IMR-90 (cell line): Measurements from ENCODE around the gene TBC1D4. TPM values are rescaled to one million over a fixed set of nuclear protein-coding genes. Genes with fewer than 3 reads are reported as not detected.

Experiments used
- ATAC-seq: fragments of 200-7000 bp; cut with Tn5 transposase; 2 replicates; pipeline ENCODE4 v1.9.1; 2020; ENCODE audit warnings: low read depth, mild to moderate bottlenecking, moderate library complexity
- BruUV-seq: library from RNA; stranded (reverse); fragments of 400-500 nt; replicated peaks from 2 replicates; lab custom pipeline; 2021; lab: Mats Ljungman, UMichigan
- CTCF ChIA-PET: fragments of 300-600 bp; formaldehyde crosslinking; extraction: SDS; loops from one replicate; lab custom pipeline; 2021; ENCODE audit warnings: antibody characterized with exemption; lab: Yijun Ruan, JAX
- POLR2A ChIA-PET: fragments of 300-600 bp; sonication (Branson Sonifier 250); formaldehyde crosslinking; loops from one replicate; lab custom pipeline; 2022; ENCODE audit warnings: antibody characterized with exemption; ENCODE audit not compliant: unreplicated experiment; lab: Charles Lee
- DNase-seq: peaks from one replicate; pipeline ENCODE4 v3.0.0; 2013
- H2AFZ ChIP-seq: replicated peaks from 2 replicates; pipeline ENCODE3; 2013; ENCODE audit warnings: low read length, mild to moderate bottlenecking; ENCODE audit not compliant: poor library complexity
- H2AK5ac ChIP-seq: 2 replicates; pipeline ENCODE4 v1.6.1; 2013; ENCODE audit warnings: low read depth, low read length, inconsistent platforms
- H2AK9ac ChIP-seq: replicated peaks from 2 replicates; pipeline ENCODE3; 2013; ENCODE audit warnings: mild to moderate bottlenecking, low read depth, low read length, moderate library complexity; ENCODE audit not compliant: poor library complexity
- H2BK120ac ChIP-seq: 2 replicates; pipeline ENCODE4 v1.6.1; 2013; ENCODE audit warnings: low read depth, low read length, inconsistent platforms
- H2BK15ac ChIP-seq: 3 replicates; pipeline ENCODE4 v1.6.1; 2013; ENCODE audit warnings: low read depth, low read length, inconsistent platforms
- H2BK20ac ChIP-seq: 2 replicates; pipeline ENCODE4 v1.6.1; 2013; ENCODE audit warnings: low read depth, mild to moderate bottlenecking, inconsistent platforms, low read length, moderate library complexity
- H2BK5ac ChIP-seq: 2 replicates; pipeline ENCODE4 v1.6.1; 2013; ENCODE audit warnings: mild to moderate bottlenecking, low read depth, low read length, inconsistent platforms; ENCODE audit not compliant: poor library complexity, severe bottlenecking
- H3K14ac ChIP-seq: replicated peaks from 2 replicates; pipeline ENCODE4 v1.6.1; 2013; ENCODE audit warnings: low read depth, low read length, inconsistent platforms
- H3K18ac ChIP-seq: 2 replicates; pipeline ENCODE4 v1.6.1; 2013; ENCODE audit warnings: low read depth, low read length, control low read depth
- H3K23ac ChIP-seq: 2 replicates; pipeline ENCODE4 v1.6.1; 2013; ENCODE audit warnings: low read depth, low read length, inconsistent platforms
- H3K27ac ChIP-seq: 2 replicates; pipeline ENCODE4 v1.5.1; 2013; ENCODE audit warnings: mild to moderate bottlenecking, control low read depth, low read length; ENCODE audit not compliant: insufficient read depth
- H3K27me3 ChIP-seq: 2 replicates; pipeline ENCODE4 v1.6.1; 2013; ENCODE audit warnings: low read length; ENCODE audit not compliant: control insufficient read depth, insufficient read depth
- H3K36me3 ChIP-seq: 2 replicates; pipeline ENCODE4 v1.6.1; 2013; ENCODE audit warnings: low read length, mixed read lengths; ENCODE audit not compliant: control insufficient read depth, insufficient read depth
- H3K4ac ChIP-seq: 2 replicates; pipeline ENCODE4 v1.6.1; 2013; ENCODE audit warnings: low read depth, low read length, inconsistent platforms
- H3K4me1 ChIP-seq: 2 replicates; pipeline ENCODE4 v1.6.1; 2013; ENCODE audit warnings: low read length, mixed read lengths; ENCODE audit not compliant: control insufficient read depth, insufficient read depth
- H3K4me2 ChIP-seq: 2 replicates; pipeline ENCODE4 v1.6.1; 2013; ENCODE audit warnings: low read depth, mild to moderate bottlenecking, control low read depth, low read length, moderate library complexity
- H3K4me3 ChIP-seq: 2 replicates; pipeline ENCODE4 v1.5.1; 2013; ENCODE audit warnings: low read depth, mild to moderate bottlenecking, control low read depth, low read length, moderate library complexity; ENCODE audit not compliant: insufficient read depth
- H3K56ac ChIP-seq: 2 replicates; pipeline ENCODE4 v1.6.1; 2013; ENCODE audit warnings: low read length, inconsistent platforms; ENCODE audit not compliant: insufficient read depth; ENCODE audit errors: extremely low read depth
- H3K79me1 ChIP-seq, 2 experiments: 2 replicates each; pipeline ENCODE4 v1.6.1; 2013; ENCODE audit warnings: low read length in 2 of 2, inconsistent platforms in 1 of 2, low read depth in 1 of 2
- H3K9ac ChIP-seq: 2 replicates; pipeline ENCODE4 v1.6.1; 2013; ENCODE audit warnings: low read depth, low read length, control low read depth
- H3K9me1 ChIP-seq: 2 replicates; pipeline ENCODE4 v1.6.1; 2013; ENCODE audit warnings: low read length, inconsistent platforms; ENCODE audit not compliant: insufficient read depth
- H3K9me3 ChIP-seq: 2 replicates; pipeline ENCODE4 v1.6.1; 2013; ENCODE audit warnings: low read length; ENCODE audit not compliant: control insufficient read depth, insufficient read depth
- H4K20me1 ChIP-seq: 2 replicates; pipeline ENCODE4 v1.6.1; 2013; ENCODE audit warnings: low read length, inconsistent platforms; ENCODE audit not compliant: insufficient read depth
- H4K5ac ChIP-seq: 2 replicates; pipeline ENCODE4 v1.6.1; 2013; ENCODE audit warnings: mild to moderate bottlenecking, low read depth, low read length, control low read depth
- H4K8ac ChIP-seq, 2 experiments: 2 replicates each; pipeline ENCODE4 v1.6.1; 2013; ENCODE audit warnings: low read depth in 2 of 2, low read length in 2 of 2, control low read depth in 1 of 2, inconsistent platforms in 1 of 2
- H4K91ac ChIP-seq: 2 replicates; pipeline ENCODE4 v1.6.1; 2013; ENCODE audit warnings: low read depth, low read length, inconsistent platforms; ENCODE audit not compliant: insufficient read depth
- CEBPB ChIP-seq: IDR thresholded peaks from 2 replicates; pipeline ENCODE4 v1.6.1; 2012; ENCODE audit warnings: low read depth, low read length, improper control_type of control experiment
- MAFK ChIP-seq: IDR thresholded peaks from 2 replicates; pipeline ENCODE4 v1.6.1; 2012; ENCODE audit warnings: low read depth, low read length, improper control_type of control experiment
- MAZ ChIP-seq: IDR thresholded peaks from 2 replicates; pipeline ENCODE4 v1.6.1; 2012; ENCODE audit warnings: low read depth, mild to moderate bottlenecking, low read length, improper control_type of control experiment, moderate library complexity, borderline replicate concordance
- RAD21 ChIP-seq: IDR thresholded peaks from 2 replicates; pipeline ENCODE4 v1.6.1; 2012; ENCODE audit warnings: low read length, improper control_type of control experiment
- RCOR1 ChIP-seq: IDR thresholded peaks from 2 replicates; pipeline ENCODE4 v1.6.1; 2012; ENCODE audit warnings: mild to moderate bottlenecking, low read length, improper control_type of control experiment; ENCODE audit not compliant: insufficient replicate concordance
- WGBS, 2 experiments: methylation state at CpG; one replicate each; pipeline versions ENCODE4 v1.1.5 to v1.1.7; 2013; ENCODE audit warnings: missing lambda C conversion rate in 2 of 2; ENCODE audit not compliant: insufficient read length in 1 of 2; ENCODE audit errors: extremely low coverage in 2 of 2; 5-methylcytosine and 5-hydroxymethylcytosine counted together
- dilution Hi-C: fragments of 300-500 bp; cut with HindIII; formaldehyde crosslinking; loops from one replicate; pipeline ENCODE4 v1.14.3; 2018; ENCODE audit warnings: low sequenced_read_pairs; ENCODE audit not compliant: unreplicated experiment
- in situ Hi-C: fragments of 300-500 bp; cut with MboI; formaldehyde crosslinking; loops from 3 replicates; pipeline ENCODE4 v1.14.3; 2019; ENCODE audit warnings: low sequenced_read_pairs, inconsistent platforms, mixed read lengths
- intact Hi-C: fragments of 100-400 bp; cut with micrococcal nuclease; formaldehyde crosslinking; loops from 2 replicates; pipeline ENCODE4 v1.10.0; 2022
- polyA plus RNA-seq, 3 experiments: library from polyadenylated mRNA; depleted of rRNA; stranded (reverse); fragments of >200 nt; gene quantifications; 2 replicates each; pipeline ENCODE4 v1.2.3, GENCODE V29; 2012; ENCODE audit warnings: low replicate concordance in 1 of 3
- total RNA-seq: library from RNA; depleted of rRNA; stranded (reverse); fragments of >200 nt; gene quantifications from 2 replicates; pipeline ENCODE4 v1.2.3, GENCODE V29; 2012
- TF ChIP-seq, protein P1 (sequence below): fragments of 150-350 bp; IDR thresholded peaks from 2 replicates; pipeline ENCODE4 v1.6.1; 2016; ENCODE audit warnings: low read depth, mild to moderate bottlenecking, low read length, moderate library complexity, borderline replicate concordance
- TF ChIP-seq, protein P2 (sequence below): conservative IDR thresholded peaks from 2 replicates; pipeline ENCODE4 v1.5.1; 2012; ENCODE audit warnings: mild to moderate bottlenecking, low read depth, low read length, improper control_type of control experiment

The TBC1D4 gene
- total and polyA plus RNA-seq, 2 of the 4 experiments (the other 2 are of a cell fraction) = 7.5 to 22.8 TPM

- ChIA-PET POLR2A (interaction anchor here (0.6 kb wide), 1 partner anchor 255 kb away, joined by 8 read pairs; no protein-coding TSS in a partner anchor), CTCF (interaction anchor here (1.3 kb wide), 1 partner anchor 14 kb away, joined by 4 read pairs; the partner anchor contains the start of gene TBC1D4)
- no TSS peak for BruUV-seq
- Histone ChIP-seq H3K9me1 (0 out of 2 replicates have a peak, but pooled peaks cover 3% of the 10 kb centered on the region), H2BK5ac (peak overlapping the region; percentile 14), H2BK20ac (peak overlapping the region; percentile 58; the same call in 1 of the 2 replicates), H3K79me1 (no peaks in the 10 kb centered on the region), H3K27ac (peak overlapping the region; percentile 63; the same call in 1 of the 2 replicates), H3K27me3 (no peaks in the 10 kb centered on the region), H2AK5ac (no peak overlapping the region), H3K14ac (peak overlapping the region; percentile 8; the same call in 1 of the 2 replicates), H3K23ac (no peak overlapping the region), H3K4me2 (peak overlapping the region; percentile 21; the same call in 1 of the 2 replicates), H3K9ac (no peak overlapping the region), H2AK9ac (no peak overlapping the region), H3K36me3 (no peaks in the 10 kb centered on the region), H4K8ac (peak overlapping the region; percentile 45 to 71; a peak in 3 of 4 replicates), H3K9me3 (peaks cover 3% of the 10 kb centered on the region; the same call in 1 of the 2 replicates), H3K4ac (peak overlapping the region; percentile 42; the same call in 1 of the 2 replicates), H3K4me1 (peaks cover 6% of the 10 kb centered on the region), H4K20me1 (no peaks in the 10 kb centered on the region), H3K56ac (no peak overlapping the region), H2AFZ (peak overlapping the region; percentile 29), H4K91ac (0 out of 2 replicates have a peak overlapping the region, but pooled peaks have one; percentile 29), H3K4me3 (no peak overlapping the region; the same call in 1 of the 2 replicates), H2BK120ac (peak overlapping the region; percentile 36), H3K18ac (peak overlapping the region; percentile 49; the same call in 1 of the 2 replicates), H4K5ac (0 out of 2 replicates have a peak overlapping the region, but pooled peaks have one; percentile 9), H2BK15ac (no peak overlapping the region)
- ATAC-seq (peak; percentile 82), DNase-seq (peak; percentile 80)
- in situ Hi-C loops (no loop called here), intact Hi-C loops (no loop called here), dilution Hi-C loops (no loop called here)
- no CpG with 5 or more reads among the region's 5 CpGs for WGBS, 2 experiments
- TF ChIP-seq, protein P1, sequence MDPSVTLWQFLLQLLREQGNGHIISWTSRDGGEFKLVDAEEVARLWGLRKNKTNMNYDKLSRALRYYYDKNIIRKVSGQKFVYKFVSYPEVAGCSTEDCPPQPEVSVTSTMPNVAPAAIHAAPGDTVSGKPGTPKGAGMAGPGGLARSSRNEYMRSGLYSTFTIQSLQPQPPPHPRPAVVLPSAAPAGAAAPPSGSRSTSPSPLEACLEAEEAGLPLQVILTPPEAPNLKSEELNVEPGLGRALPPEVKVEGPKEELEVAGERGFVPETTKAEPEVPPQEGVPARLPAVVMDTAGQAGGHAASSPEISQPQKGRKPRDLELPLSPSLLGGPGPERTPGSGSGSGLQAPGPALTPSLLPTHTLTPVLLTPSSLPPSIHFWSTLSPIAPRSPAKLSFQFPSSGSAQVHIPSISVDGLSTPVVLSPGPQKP = no peak
- TF ChIP-seq MAZ = no peak
- TF ChIP-seq MAFK = no peak
- no peak for TF ChIP-seq RAD21
- TF ChIP-seq RCOR1 = no peak
- 0 out of 2 replicates have a peak, but pooled peaks have one; percentile 32 for TF ChIP-seq CEBPB
- TF ChIP-seq, protein P2, sequence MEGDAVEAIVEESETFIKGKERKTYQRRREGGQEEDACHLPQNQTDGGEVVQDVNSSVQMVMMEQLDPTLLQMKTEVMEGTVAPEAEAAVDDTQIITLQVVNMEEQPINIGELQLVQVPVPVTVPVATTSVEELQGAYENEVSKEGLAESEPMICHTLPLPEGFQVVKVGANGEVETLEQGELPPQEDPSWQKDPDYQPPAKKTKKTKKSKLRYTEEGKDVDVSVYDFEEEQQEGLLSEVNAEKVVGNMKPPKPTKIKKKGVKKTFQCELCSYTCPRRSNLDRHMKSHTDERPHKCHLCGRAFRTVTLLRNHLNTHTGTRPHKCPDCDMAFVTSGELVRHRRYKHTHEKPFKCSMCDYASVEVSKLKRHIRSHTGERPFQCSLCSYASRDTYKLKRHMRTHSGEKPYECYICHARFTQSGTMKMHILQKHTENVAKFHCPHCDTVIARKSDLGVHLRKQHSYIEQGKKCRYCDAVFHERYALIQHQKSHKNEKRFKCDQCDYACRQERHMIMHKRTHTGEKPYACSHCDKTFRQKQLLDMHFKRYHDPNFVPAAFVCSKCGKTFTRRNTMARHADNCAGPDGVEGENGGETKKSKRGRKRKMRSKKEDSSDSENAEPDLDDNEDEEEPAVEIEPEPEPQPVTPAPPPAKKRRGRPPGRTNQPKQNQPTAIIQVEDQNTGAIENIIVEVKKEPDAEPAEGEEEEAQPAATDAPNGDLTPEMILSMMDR = no peak
Observed at GRCh38 chr13:75495938-75496337, 14.0 kb upstream of the TBC1D4 start.
